ENCODE data around the gene HOXD9. TPM values are rescaled to one million over a fixed set of nuclear protein-coding genes. Genes with fewer than 3 reads are reported as not detected.

Gene HOXD9
- polyA plus RNA-seq, 1 donor = 0.88 TPM

- no peak for DNase-seq
- Histone ChIP-seq H3K27ac (ENCODE audit: low read length) (peak overlapping the region; percentile 65), H3K4me3 (ENCODE audit: low read length) (peak overlapping the region; percentile 50), H3K27me3 (ENCODE audit: control insufficient read depth, insufficient read depth, low read length) (peaks cover 90% of the 10 kb centered on the region), H3K9me3 (ENCODE audit: control insufficient read depth, low read depth, low read length) (peaks cover 7% of the 10 kb centered on the region), H3K36me3 (ENCODE audit: control insufficient read depth, insufficient read depth, low read length) (no peaks in the 10 kb centered on the region), H3K4me1 (ENCODE audit: control insufficient read depth, insufficient read depth, low read length) (peaks cover 2% of the 10 kb centered on the region)
- no CpG with 5 or more reads among the region's 49 CpGs for WGBS (ENCODE audit: insufficient coverage, low lambda C conversion rate)
Observed at GRCh38 chr2:176128172-176128981, 5.9 kb downstream of the HOXD9 start.

- H3K4me3 ChIP-seq (ENCODE audit: low read length) = peak within 1 kb of the TSS; percentile 50
- peaks cover 2% of the 10 kb centered on the region for H3K4me1 ChIP-seq (ENCODE audit: control insufficient read depth, insufficient read depth, low read length)
- no CpG with 5 or more reads among the region's 64 CpGs for WGBS (ENCODE audit: insufficient coverage, low lambda C conversion rate)
- DNase-seq = peak; percentile 50 to 66
- no peaks in the 10 kb centered on the region for H3K36me3 ChIP-seq (ENCODE audit: control insufficient read depth, insufficient read depth, low read length)
- H3K27ac ChIP-seq (ENCODE audit: low read length) = peak within 1 kb of the TSS; percentile 65
- peaks cover 90% of the 10 kb centered on the region for H3K27me3 ChIP-seq (ENCODE audit: control insufficient read depth, insufficient read depth, low read length)
- peaks cover 7% of the 10 kb centered on the region for H3K9me3 ChIP-seq (ENCODE audit: control insufficient read depth, low read depth, low read length)
Observed at GRCh38 chr2:176128982-176129796, 6.7 kb downstream of the HOXD9 start, which contains the start of gene HOXD8. TSS of gene HOXD8 (plus strand) at chr2:176129705. CDS start at chr2:176130367, 662 bp downstream.

GRCh38 chr2:176129813-176130146, 7.3 kb downstream of the HOXD9 start:
- Histone ChIP-seq H3K27ac (ENCODE audit: low read length) (peak overlapping the region; percentile 65), H3K4me1 (ENCODE audit: control insufficient read depth, insufficient read depth, low read length) (peaks cover 2% of the 10 kb centered on the region), H3K9me3 (ENCODE audit: control insufficient read depth, low read depth, low read length) (peaks cover 4% of the 10 kb centered on the region), H3K36me3 (ENCODE audit: control insufficient read depth, insufficient read depth, low read length) (no peaks in the 10 kb centered on the region), H3K27me3 (ENCODE audit: control insufficient read depth, insufficient read depth, low read length) (peaks cover 90% of the 10 kb centered on the region), H3K4me3 (ENCODE audit: low read length) (peak overlapping the region; percentile 25)
- no CpG with 5 or more reads among the region's 43 CpGs for WGBS (ENCODE audit: insufficient coverage, low lambda C conversion rate)
- DNase-seq = no peak

GRCh38 chr2:176130147-176130956, 7.8 kb downstream of the HOXD9 start:
- Histone ChIP-seq H3K9me3 (ENCODE audit: control insufficient read depth, low read depth, low read length) (peaks cover 4% of the 10 kb centered on the region), H3K27ac (ENCODE audit: low read length) (peak overlapping the region; percentile 37), H3K36me3 (ENCODE audit: control insufficient read depth, insufficient read depth, low read length) (no peaks in the 10 kb centered on the region), H3K4me3 (ENCODE audit: low read length) (peak overlapping the region; percentile 30), H3K27me3 (ENCODE audit: control insufficient read depth, insufficient read depth, low read length) (peaks cover 90% of the 10 kb centered on the region), H3K4me1 (ENCODE audit: control insufficient read depth, insufficient read depth, low read length) (peaks cover 2% of the 10 kb centered on the region)
- DNase-seq = peak in 1 of 2 donors; percentile 54
- no CpG with 5 or more reads among the region's 100 CpGs for WGBS (ENCODE audit: insufficient coverage, low lambda C conversion rate)

GRCh38 chr2:176130957-176131847, 8.7 kb downstream of the HOXD9 start:
- Histone ChIP-seq H3K4me3 (ENCODE audit: low read length) (peak overlapping the region; percentile 30), H3K27me3 (ENCODE audit: control insufficient read depth, insufficient read depth, low read length) (peaks cover 90% of the 10 kb centered on the region), H3K4me1 (ENCODE audit: control insufficient read depth, insufficient read depth, low read length) (peaks cover 2% of the 10 kb centered on the region), H3K36me3 (ENCODE audit: control insufficient read depth, insufficient read depth, low read length) (no peaks in the 10 kb centered on the region), H3K27ac (ENCODE audit: low read length) (peak overlapping the region; percentile 37), H3K9me3 (ENCODE audit: control insufficient read depth, low read depth, low read length) (peaks cover 4% of the 10 kb centered on the region)
- DNase-seq = no peak
- 17% methylated on average over 10 of the region's 15 CpGs for WGBS (ENCODE audit: insufficient coverage, low lambda C conversion rate)

- Histone ChIP-seq H3K4me1 (ENCODE audit: control insufficient read depth, insufficient read depth, low read length) (peaks cover 2% of the 10 kb centered on the region), H3K4me3 (ENCODE audit: low read length) (no peak overlapping the region), H3K27me3 (ENCODE audit: control insufficient read depth, insufficient read depth, low read length) (peaks cover 89% of the 10 kb centered on the region), H3K9me3 (ENCODE audit: control insufficient read depth, low read depth, low read length) (peaks cover 5% of the 10 kb centered on the region), H3K36me3 (ENCODE audit: control insufficient read depth, insufficient read depth, low read length) (no peaks in the 10 kb centered on the region), H3K27ac (ENCODE audit: low read length) (no peak overlapping the region)
- no peak for DNase-seq
- WGBS (ENCODE audit: insufficient coverage, low lambda C conversion rate) = 20% methylated on average over 1 of the region's 4 CpGs
Observed at GRCh38 chr2:176131848-176132158, 9.3 kb downstream of the HOXD9 start.

GRCh38 chr2:176132205-176133171, 10.0 kb downstream of the HOXD9 start:
- no CpG with 5 or more reads among the region's 33 CpGs for WGBS (ENCODE audit: insufficient coverage, low lambda C conversion rate)
- peak overlapping the region; percentile 17 for H3K4me3 ChIP-seq (ENCODE audit: low read length)
- H3K36me3 ChIP-seq (ENCODE audit: control insufficient read depth, insufficient read depth, low read length) = no peaks in the 10 kb centered on the region
- H3K4me1 ChIP-seq (ENCODE audit: control insufficient read depth, insufficient read depth, low read length) = peaks cover 2% of the 10 kb centered on the region
- peaks cover 6% of the 10 kb centered on the region for H3K9me3 ChIP-seq (ENCODE audit: control insufficient read depth, low read depth, low read length)
- peaks cover 91% of the 10 kb centered on the region for H3K27me3 ChIP-seq (ENCODE audit: control insufficient read depth, insufficient read depth, low read length)
- no peak for DNase-seq
- H3K27ac ChIP-seq (ENCODE audit: low read length) = no peak overlapping the region

GRCh38 chr2:176133389-176133788, 10.9 kb downstream of the HOXD9 start:
- no peaks in the 10 kb centered on the region for H3K36me3 ChIP-seq (ENCODE audit: control insufficient read depth, insufficient read depth, low read length)
- no peak overlapping the region for H3K27ac ChIP-seq (ENCODE audit: low read length)
- H3K4me1 ChIP-seq (ENCODE audit: control insufficient read depth, insufficient read depth, low read length) = peaks cover 2% of the 10 kb centered on the region
- no peak overlapping the region for H3K4me3 ChIP-seq (ENCODE audit: low read length)
- H3K9me3 ChIP-seq (ENCODE audit: control insufficient read depth, low read depth, low read length) = peaks cover 6% of the 10 kb centered on the region
- no peak for DNase-seq
- peaks cover 91% of the 10 kb centered on the region for H3K27me3 ChIP-seq (ENCODE audit: control insufficient read depth, insufficient read depth, low read length)

- Histone ChIP-seq H3K27ac (ENCODE audit: low read length) (no peak overlapping the region), H3K9me3 (ENCODE audit: control insufficient read depth, low read depth, low read length) (peaks cover 6% of the 10 kb centered on the region), H3K4me3 (ENCODE audit: low read length) (no peak overlapping the region), H3K36me3 (ENCODE audit: control insufficient read depth, insufficient read depth, low read length) (no peaks in the 10 kb centered on the region), H3K4me1 (ENCODE audit: control insufficient read depth, insufficient read depth, low read length) (peaks cover 2% of the 10 kb centered on the region), H3K27me3 (ENCODE audit: control insufficient read depth, insufficient read depth, low read length) (peaks cover 91% of the 10 kb centered on the region)
- WGBS (ENCODE audit: insufficient coverage, low lambda C conversion rate) = no CpG with 5 or more reads among the region's 4 CpGs
- DNase-seq = no peak
Observed at GRCh38 chr2:176134035-176134434, 11.5 kb downstream of the HOXD9 start.

Data from large intestine (tissue), 3 donors.